C4-2B (cell line): ENCODE data around the gene RAB11FIP5.

Experiments
- CTCF ChIP-seq: fragments of 450-650 bp; conservative IDR thresholded peaks from 2 replicates; pipeline ENCODE4 v1.5.1; 2017; ENCODE audit warnings: mild to moderate bottlenecking
- ZFX ChIP-seq: fragments of 450-650 bp; IDR thresholded peaks from 2 replicates; pipeline ENCODE4 v1.6.1; 2017

GRCh38 chr2:73131807-73132206 is 19.1 kb upstream of the RAB11FIP5 start:
- TF ChIP-seq CTCF (no peak), ZFX (no peak)
